HG03575 (cell line): ENCODE data around the gene ADAM19.
"Not testable (repeated sequence)": the region's sequence is repeated elsewhere in the genome, so short reads cannot be mapped to it uniquely, and the experiment has no call there.

ENCODE experiments used
- ATAC-seq: cut with Tn5 transposase; IDR thresholded peaks from one replicate; pipeline ENCODE4 v1.9.1; 2021; ENCODE audit not compliant: unreplicated experiment, insufficient number of reproducible peaks, low FRiP score; ENCODE audit errors: extremely low read depth

ADAM19 gene

DNA sequence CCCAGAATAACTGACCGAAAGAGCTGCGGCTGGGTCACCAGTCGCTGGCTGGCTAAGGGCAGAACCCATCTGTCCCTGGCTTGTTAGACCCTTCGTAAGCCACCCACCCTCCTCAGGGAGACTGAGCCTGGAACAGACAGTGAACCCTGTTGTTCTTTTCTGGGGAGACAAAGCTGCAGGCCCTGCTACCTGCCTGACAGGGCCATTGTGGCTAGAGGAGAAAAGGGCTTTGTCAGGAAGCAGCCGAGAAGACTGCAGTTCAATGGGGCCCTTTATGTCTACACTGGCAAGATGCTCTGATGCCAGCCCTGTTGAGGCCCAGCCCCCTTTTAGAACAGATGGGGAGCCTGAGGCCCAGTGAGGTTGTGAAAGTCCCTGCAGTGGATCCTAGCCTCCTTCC is 119.3 kb downstream of the ADAM19 start:
- ATAC-seq, result no peak

DNA sequence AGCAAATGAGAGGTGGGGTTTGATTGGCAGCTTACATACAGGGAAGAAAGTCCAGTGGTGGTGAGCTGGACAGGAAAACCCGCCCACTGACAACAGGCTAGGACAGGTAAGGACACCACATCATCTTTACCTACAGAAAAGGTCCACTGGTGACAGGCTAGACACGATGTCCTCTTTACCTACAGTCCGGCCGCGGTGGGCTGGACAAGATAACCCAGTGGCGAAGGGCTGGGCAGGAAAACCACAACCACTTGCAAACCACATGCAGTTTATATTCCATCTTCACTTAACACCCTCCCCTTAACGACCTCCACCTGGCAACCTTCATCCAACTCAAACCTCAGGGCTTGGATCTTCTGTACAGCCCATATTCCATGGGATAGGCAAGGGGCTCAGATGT is 120.5 kb downstream of the ADAM19 start:
- ATAC-seq, result no peak

DNA sequence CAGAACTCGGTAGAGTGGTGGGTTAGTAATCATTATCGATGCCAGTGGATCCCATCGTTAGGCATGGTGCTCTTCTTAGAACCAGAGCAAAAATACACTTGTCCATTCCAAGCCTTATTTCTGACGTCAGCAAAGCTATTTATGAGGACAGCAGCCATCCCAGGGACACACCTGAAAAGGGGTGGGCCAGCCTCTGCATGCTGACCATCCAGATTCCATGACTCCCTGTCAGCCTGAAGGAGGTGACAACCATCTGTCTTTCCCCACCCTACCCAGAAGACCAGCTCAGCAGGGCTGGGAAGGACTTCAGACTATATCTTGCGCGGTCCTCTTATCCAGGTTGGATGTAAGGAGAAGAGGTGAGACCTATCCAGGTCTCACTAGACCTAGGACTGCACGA is 121.3 kb downstream of the ADAM19 start:
- ATAC-seq, result no peak

DNA sequence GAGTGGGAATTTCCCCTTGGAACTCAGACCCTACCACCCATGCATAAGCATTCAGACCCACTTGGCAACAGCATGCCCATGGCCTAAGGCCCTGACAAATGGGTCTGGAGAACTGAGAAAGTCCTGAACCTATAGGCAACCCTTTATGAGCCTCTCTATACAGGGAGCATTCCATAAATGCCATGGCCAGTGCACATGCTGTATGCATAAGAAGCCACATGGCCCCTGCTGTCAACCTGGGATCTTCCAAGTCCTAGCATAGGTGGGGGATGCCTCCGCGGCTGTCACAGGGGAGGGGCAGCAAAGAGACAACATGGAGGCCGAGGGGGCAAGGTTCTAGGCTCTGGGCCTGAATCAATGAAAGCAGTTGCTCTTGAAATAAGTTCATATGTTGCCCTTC is 123.8 kb downstream of the ADAM19 start:
- ATAC-seq, result no peak

DNA sequence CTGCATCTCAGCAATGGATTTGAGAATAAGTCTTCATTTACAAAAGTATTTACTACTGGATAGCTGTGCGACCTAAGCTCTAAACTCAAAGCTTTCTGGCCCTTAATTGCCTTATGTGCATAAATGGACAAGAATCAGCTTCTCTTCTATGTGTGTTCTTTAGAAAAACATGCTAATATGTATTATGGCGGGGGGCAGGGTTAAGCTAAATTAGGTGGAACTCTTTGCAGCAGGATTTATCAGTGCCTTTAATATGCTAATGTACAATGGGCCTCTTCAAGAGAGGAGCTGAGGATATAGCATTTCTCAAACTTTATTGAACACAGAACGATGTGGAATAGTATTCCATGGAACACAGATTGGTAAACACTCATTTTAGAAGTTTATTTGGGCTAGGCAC is 125.6 kb downstream of the ADAM19 start:
- no peak for ATAC-seq

DNA sequence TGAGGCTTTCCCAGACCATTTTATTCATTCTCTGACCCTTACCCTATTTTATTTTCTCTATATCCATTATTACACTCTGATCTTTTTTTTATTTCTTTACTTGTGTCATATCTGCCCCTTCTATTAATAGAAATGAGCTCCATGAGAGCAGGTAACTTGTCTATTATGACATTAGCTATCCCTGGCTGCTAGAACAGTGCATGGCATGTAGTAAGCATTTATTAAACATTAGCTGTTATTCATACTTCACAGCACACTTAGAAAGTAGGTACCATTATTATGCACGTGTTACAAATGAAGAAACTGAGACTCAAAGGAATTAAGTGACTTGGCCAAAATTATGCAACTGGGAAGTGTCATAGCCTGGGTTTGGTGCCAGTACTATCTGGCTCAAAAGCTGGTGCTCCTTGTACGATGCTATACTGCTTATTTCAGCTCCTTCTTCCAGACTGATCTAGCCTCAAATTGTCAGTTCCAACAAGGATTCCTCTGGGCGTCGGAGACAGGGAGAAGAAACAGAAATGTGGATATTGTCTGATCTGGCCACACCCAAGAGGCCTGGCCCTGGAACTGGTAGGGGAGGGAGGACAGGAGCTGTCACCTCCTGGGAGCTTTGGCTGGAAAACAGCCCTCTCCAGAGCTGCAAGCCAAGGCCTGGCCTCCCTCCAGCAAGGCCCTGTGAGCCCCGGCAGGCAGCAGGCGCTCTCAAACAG is 126.4 kb downstream of the ADAM19 start:
- no peak for ATAC-seq

DNA sequence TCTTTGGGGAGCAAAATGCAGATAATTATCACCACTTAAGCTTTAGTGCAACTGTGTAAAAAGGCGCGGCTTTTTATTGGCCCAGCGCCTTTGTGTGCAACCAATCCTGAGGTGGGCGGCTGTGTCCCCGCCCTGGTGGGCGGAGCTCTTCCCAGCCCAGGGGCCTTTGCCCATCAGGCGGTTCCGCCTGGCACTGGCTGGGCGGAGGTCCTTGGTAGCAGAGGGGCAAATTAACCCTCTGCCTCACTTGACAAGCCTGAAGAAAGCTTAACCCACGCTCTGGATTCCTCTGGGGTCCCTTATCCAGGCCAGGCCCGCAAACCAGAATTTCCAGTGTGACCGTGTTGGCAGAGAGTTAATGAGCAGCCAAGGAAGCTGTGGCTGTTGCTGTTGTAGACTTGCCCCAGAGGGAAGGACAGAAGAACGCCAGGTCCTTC is 128.4 kb downstream of the ADAM19 start:
- no peak for ATAC-seq

DNA sequence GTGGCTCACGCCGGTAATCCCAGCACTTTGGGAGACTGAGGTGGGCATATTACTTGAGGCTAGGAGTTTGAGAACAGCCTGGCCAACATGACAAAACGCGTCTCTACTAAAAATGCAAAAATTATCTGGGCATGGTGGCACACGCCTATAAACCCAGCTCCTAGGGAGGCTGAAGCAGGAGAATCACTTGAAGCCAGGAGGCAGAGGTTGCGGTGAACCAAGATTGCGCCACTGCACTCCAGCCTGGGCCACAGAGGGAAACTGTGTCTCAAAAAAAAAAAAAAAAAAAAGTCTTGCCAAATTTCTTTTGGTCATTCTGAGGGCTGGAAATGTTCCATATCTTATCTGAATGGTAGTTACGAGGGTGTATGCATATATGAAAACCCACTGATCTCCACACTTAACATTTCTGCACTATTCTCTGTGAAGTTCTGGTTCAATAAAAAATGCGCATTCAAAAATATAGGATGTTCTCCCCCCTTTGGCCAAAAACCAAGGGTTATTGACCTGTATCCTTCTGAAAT is 129.1 kb downstream of the ADAM19 start:
- ATAC-seq, result no peak

DNA sequence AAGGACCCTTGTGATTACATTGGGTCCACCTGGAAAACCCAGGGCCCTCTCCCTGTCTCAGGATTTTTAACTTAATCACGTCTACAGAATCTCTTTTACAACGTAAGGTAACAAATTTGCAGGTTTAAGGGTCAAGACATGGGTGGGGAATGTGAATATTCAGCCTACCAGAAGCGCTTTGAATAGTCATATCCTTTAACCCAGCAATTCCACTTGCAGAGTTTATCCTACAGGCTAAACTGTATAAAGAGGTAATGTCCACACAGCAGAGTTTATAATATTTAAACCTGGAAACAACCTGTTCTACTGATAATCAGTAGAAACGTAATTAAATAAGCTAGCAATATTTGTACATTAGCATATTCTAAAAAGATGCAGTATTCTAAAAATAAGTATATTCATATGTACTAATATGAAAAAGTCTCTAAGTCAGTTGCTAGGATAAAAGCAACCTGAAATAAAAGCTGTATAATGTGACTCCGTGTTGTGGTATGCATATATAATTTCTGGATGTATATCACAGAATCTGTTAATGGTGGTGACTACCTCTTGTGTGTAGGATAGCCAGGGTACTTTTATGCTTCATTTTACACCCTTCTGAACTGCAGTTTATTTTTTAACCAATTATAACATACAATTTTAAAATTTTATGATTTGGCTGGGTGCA is 129.7 kb downstream of the ADAM19 start:
- ATAC-seq, result no peak

DNA sequence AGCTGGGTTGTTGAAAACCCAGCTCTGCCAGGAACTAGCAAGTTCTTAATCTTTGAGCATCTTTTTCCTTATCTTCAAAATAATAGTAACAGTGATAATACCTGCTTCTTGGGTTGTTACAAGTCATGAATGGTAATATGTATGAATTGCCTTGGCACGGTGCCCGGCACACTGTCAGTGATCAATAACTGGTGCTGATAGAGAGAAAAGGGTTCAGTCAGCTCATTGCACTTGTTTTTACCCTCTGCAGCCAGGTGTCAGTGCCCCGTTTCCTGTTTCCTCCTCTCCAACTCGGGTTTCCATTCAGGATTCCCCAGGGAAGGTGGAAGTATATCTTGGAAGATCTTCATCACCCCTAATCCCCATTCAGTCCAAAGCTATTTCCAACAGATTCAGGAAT is 131.4 kb downstream of the ADAM19 start:
- ATAC-seq, result no peak

DNA sequence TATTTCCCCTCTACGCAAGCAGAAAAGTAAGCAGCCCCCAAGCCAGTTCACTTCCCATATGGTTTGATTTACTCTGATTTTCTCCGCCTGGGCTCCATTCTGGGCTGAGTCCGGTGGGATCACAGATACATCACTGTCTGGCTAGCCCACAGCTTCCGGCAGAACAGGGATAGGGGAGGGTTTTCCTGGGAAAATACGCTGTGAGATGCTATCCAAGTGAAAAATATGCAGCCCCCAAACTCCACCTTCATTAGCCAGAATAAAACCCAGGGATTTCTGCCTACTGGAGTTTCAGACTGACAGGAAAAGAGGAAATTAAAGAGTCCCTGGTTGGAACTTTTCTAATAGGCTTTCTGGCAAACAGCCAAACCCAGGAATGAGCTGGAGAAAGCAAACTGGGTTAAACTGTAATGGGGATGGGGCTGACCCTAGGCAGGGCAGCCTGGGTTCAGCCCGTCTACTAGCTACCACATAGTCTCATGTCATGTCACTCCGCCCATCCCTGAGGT is 132.5 kb downstream of the ADAM19 start:
- ATAC-seq, result no peak

DNA sequence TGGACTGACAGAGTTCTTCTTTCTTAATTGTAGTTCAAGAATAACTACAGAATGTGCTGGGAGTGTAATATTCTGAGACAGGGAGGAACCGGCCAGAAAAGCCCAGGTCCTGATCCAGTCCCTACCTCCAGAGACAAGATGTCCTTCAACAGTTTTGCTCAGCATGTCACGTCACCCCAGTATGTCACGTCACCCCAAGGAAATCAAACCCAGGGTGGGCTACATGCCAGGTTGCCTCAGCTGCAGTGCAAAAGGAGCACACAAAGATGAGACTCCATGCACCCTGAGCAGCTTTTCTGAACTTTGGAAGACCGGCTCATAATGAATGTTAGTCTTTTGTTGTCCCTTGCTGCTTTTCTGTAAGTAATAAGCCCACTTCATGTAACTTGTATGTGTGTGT is 141.5 kb downstream of the ADAM19 start:
- ATAC-seq, result no peak

DNA sequence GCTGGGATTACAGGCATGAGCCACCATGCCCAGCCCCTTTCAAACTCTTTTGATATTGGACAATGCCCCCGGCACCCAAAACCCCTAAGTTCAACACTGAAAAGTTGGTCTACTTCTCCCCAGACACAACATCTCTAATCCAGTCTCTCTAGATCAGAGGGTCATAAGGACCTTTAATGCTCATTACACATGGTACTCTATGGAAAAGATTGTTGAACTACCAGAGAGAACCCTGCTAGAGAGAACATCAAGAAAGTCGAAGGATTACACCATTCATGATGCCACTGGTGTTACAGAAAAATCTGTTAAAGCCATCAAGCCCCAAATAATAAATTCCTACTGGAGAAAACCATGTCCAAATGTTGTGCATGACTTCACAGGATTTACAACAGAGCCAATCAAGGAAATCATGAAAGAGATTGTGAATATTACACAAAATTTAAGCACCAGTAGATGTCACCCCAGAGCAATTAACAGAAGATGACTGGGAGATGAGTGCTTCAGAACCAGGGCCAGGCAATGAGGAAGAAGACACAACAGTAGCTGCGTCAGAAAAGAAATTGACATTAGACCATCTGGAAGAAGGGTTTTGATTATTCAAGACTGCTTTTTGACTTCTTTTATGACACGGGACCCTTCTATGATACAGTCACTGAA is 143.9 kb downstream of the ADAM19 start:
- peak; percentile 61 for ATAC-seq

DNA sequence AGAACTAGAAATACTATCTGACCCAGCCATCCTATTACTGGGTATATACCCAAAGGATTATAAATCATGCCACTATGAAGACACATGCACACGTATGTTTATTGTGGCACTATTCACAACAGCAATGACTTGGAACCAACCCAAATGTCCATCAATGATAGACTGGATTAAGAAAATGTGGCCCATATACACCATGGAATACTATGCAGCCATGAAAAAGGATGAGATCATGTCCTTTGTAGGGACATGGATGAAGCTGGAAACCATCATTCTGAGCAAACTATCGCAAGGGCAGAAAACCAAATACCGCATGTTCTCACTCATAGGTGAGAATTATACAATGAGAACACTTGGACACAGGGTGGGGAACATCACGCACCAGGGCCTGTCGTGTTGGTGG is 145.7 kb downstream of the ADAM19 start:
- ATAC-seq, result not testable (repeated sequence)
